GM19239 (cell line): ENCODE results near the gene DLG2.
"Not testable (repeated sequence)": the region's sequence is repeated elsewhere in the genome, so short reads cannot be mapped to it uniquely, and the experiment has no call there.

Experiments used
- DNase-seq: peaks from one replicate; pipeline ENCODE4 v3.0.0; 2011; ENCODE audit warnings: low spot score; ENCODE audit not compliant: insufficient read length
- FAIRE-seq: peaks from 2 replicates; lab custom pipeline; 2011; peaks lifted over from hg19 to GRCh38; lab: Jason Lieb, UNC

The DLG2 gene

GRCh38 chr11:85086504-85087284 lies 540.5 kb downstream of the DLG2 start:
- DNase-seq (no peak), FAIRE-seq (no peak)

- no peak for FAIRE-seq
- DNase-seq: no peak
Measured at GRCh38 chr11:85076535-85077330, 550.4 kb downstream of the DLG2 start.

- DNase-seq: no peak
- peak; percentile 72 for FAIRE-seq
Measured at GRCh38 chr11:85062659-85063058, 564.5 kb downstream of the DLG2 start.

- DNase-seq (no peak), FAIRE-seq (no peak)
Measured at GRCh38 chr11:85052636-85053035, 574.5 kb downstream of the DLG2 start.

- FAIRE-seq (no peak), DNase-seq (no peak)
Measured at GRCh38 chr11:85048801-85049200, 578.3 kb downstream of the DLG2 start.

GRCh38 chr11:85045716-85046115 lies 581.4 kb downstream of the DLG2 start:
- DNase-seq (no peak), FAIRE-seq (no peak)

GRCh38 chr11:85044911-85045310 lies 582.2 kb downstream of the DLG2 start:
- DNase-seq: no peak
- FAIRE-seq: no peak

- FAIRE-seq (no peak), DNase-seq (no peak)
Measured at GRCh38 chr11:85042361-85042760, 584.8 kb downstream of the DLG2 start.

GRCh38 chr11:85040166-85040565 lies 587.0 kb downstream of the DLG2 start:
- DNase-seq: no peak
- no peak for FAIRE-seq

- FAIRE-seq (no peak), DNase-seq (no peak)
Measured at GRCh38 chr11:85029964-85030363, 597.2 kb downstream of the DLG2 start.

GRCh38 chr11:85028329-85029101 lies 598.6 kb downstream of the DLG2 start:
- FAIRE-seq (no peak), DNase-seq (no peak)

- FAIRE-seq: no peak
Measured at GRCh38 chr11:85027346-85027745, 599.8 kb downstream of the DLG2 start.

GRCh38 chr11:85021058-85021457 lies 606.1 kb downstream of the DLG2 start:
- no peak for DNase-seq
- FAIRE-seq: no peak

More at GRCh38 chr11:85027346-85027745, 599.8 kb downstream of the DLG2 start:
- no peak for DNase-seq

- no peak for DNase-seq
- no peak for FAIRE-seq
Measured at GRCh38 chr11:84993386-84993785, 633.8 kb downstream of the DLG2 start.

GRCh38 chr11:84990141-84990540 lies 637.0 kb downstream of the DLG2 start:
- no peak for DNase-seq
- no peak for FAIRE-seq

GRCh38 chr11:84987686-84988187 lies 639.4 kb downstream of the DLG2 start:
- DNase-seq, FAIRE-seq: not testable (repeated sequence)

- FAIRE-seq (no peak), DNase-seq (no peak)
Measured at GRCh38 chr11:84981301-84981700, 645.8 kb downstream of the DLG2 start.

- FAIRE-seq (no peak), DNase-seq (no peak)
Measured at GRCh38 chr11:84969103-84969502, 658.0 kb downstream of the DLG2 start.

GRCh38 chr11:84965484-84965883 lies 661.7 kb downstream of the DLG2 start:
- no peak for FAIRE-seq
- no peak for DNase-seq

- no peak for FAIRE-seq
- no peak for DNase-seq
Measured at GRCh38 chr11:84963240-84963639, 663.9 kb downstream of the DLG2 start.
